ENCODE results near the gene SLC39A9. TPM values are rescaled to one million over a fixed set of nuclear protein-coding genes. Genes with fewer than 3 reads are reported as not detected.

SLC39A9 gene
- total and polyA plus RNA-seq, 2 donors (not counting 1 experiment from before 2014, with no cell fraction given): 18.4 to 59.1 TPM

DNA sequence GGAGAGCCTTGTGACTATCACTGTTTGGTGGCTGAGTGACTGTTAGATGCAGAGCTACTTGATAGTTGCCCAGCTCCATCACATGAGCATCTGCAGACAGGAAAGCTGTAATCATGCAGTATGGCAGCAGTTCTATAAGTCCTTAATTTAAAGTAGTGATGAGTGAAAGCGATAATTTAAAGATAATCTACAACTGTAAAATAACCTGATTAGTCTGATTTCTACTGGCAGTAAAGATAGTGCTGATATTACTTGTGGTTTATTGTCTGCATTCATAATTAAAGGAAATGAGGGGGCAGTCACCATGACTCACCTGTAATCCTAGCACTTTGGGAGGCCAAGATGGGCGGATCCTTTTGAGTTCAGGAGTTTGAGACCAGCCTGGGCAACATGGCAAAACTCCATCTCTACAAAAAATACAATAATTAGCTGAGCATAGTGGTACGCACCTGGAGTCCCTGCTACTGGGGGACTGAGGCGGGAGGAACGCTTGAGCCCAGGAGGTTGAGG is 44.9 kb downstream of the SLC39A9 start:
- intact Hi-C loops (cut with micrococcal nuclease): no loop called here
- CTCF ChIA-PET: no interaction called here

DNA sequence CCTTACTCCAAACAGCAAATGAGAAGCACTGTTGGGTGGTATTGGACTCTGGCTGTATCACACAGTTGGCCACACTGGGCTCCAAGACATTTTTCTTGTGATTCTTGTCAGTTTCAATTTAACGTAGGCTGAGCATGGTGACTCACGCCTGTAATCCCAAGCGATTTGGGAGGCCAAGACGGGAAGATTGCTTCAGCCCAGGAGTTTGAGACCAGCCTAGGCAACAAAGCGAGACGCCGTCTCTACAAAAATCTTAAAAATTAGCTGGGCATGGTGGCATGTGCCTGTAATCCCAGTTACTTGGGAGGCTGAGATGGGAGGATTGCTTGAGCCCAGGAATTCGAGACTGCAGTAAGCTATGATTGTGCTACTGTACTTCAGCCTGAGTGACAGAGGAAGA is 50.7 kb downstream of the SLC39A9 start:
- Histone ChIP-seq H3K27ac (ENCODE audit: low read length in 2 of 2) (no peak overlapping the region), H2AFZ (ENCODE audit: insufficient read depth, low read depth, low read length, poor library complexity, severe bottlenecking) (no peak overlapping the region), H3K9me3 (ENCODE audit: control extremely low read depth in 1 of 3, control insufficient read depth in 2 of 3, insufficient read depth in 1 of 3, low read length in 2 of 3) (no peaks in the 10 kb centered on the region), H3K79me2 (ENCODE audit: control insufficient read depth, insufficient read depth, low read length) (no peaks in the 10 kb centered on the region), H3K27me3 (replicated peaks in 1 of 4; ENCODE audit: control extremely low read depth in 1 of 4, control insufficient read depth in 3 of 4, insufficient read depth in 4 of 4, low read length in 3 of 4) (no peaks in the 10 kb centered on the region), H3K4me2 (replicated peaks; ENCODE audit: low read depth, low read length, poor library complexity, severe bottlenecking) (no peak overlapping the region), H3K4me3 (ENCODE audit: control extremely low read depth in 1 of 5, extremely low read depth in 1 of 5, insufficient read depth in 1 of 5, low read depth in 2 of 5, low read length in 4 of 5) (no peak overlapping the region), H3K4me1 (ENCODE audit: control insufficient read depth in 2 of 2, insufficient read depth in 2 of 2, low read length in 2 of 2) (no peaks in the 10 kb centered on the region), H4K20me1 (ENCODE audit: control insufficient read depth, insufficient read depth, low read length, poor library complexity, severe bottlenecking) (peaks cover under 1% of the 10 kb centered on the region), H3K36me3 (replicated peaks in 1 of 2; ENCODE audit: control extremely low read depth in 1 of 2, control insufficient read depth in 1 of 2, extremely low read depth in 1 of 2, insufficient read depth in 2 of 2, low read length in 1 of 2) (peaks cover 0 to 8% of the 10 kb centered on the region in 2 experiments), H3K9ac (ENCODE audit: low read length) (no peak overlapping the region)
- ChIA-PET CTCF (interaction anchor here (2.3 kb wide), 1 partner anchor 10 kb away, joined by 8 read pairs; no protein-coding TSS in a partner anchor), POLR2A (no interaction called here)
- TF ChIP-seq EZH2 (IDR thresholded peaks at IDR 0.05; ENCODE audit: borderline replicate concordance, insufficient read depth, low read depth, low read length, poor library complexity, severe bottlenecking): no peak
- TF ChIP-seq, protein P1, sequence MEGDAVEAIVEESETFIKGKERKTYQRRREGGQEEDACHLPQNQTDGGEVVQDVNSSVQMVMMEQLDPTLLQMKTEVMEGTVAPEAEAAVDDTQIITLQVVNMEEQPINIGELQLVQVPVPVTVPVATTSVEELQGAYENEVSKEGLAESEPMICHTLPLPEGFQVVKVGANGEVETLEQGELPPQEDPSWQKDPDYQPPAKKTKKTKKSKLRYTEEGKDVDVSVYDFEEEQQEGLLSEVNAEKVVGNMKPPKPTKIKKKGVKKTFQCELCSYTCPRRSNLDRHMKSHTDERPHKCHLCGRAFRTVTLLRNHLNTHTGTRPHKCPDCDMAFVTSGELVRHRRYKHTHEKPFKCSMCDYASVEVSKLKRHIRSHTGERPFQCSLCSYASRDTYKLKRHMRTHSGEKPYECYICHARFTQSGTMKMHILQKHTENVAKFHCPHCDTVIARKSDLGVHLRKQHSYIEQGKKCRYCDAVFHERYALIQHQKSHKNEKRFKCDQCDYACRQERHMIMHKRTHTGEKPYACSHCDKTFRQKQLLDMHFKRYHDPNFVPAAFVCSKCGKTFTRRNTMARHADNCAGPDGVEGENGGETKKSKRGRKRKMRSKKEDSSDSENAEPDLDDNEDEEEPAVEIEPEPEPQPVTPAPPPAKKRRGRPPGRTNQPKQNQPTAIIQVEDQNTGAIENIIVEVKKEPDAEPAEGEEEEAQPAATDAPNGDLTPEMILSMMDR (IDR thresholded peaks at IDR 0.05): no peak
- Mint-ChIP-seq H3K4me3 (no peak overlapping the region), H3K4me1 (no peaks in the 10 kb centered on the region), H3K27me3 (no peaks in the 10 kb centered on the region), H3K27ac (no peak overlapping the region), H3K9me3 (ENCODE audit: insufficient read depth) (no peaks in the 10 kb centered on the region)
- no peak for DNase-seq
- over 99% methylated on average over 8 of the region's 8 CpGs for WGBS (ENCODE audit: insufficient coverage)
- no peak for ATAC-seq (ENCODE audit: low read depth)
- intact Hi-C loops (cut with micrococcal nuclease): no loop called here

More for the DNA sequence above, 44.9 kb downstream of the SLC39A9 start:
- Histone ChIP-seq H3K27me3 (replicated peaks in 1 of 4; ENCODE audit: control extremely low read depth in 1 of 4, control insufficient read depth in 3 of 4, insufficient read depth in 4 of 4, low read length in 3 of 4) (no peaks in the 10 kb centered on the region), H3K9me3 (ENCODE audit: control extremely low read depth in 1 of 3, control insufficient read depth in 2 of 3, insufficient read depth in 1 of 3, low read length in 2 of 3) (no peaks in the 10 kb centered on the region), H3K9ac (ENCODE audit: low read length) (no peak overlapping the region), H3K79me2 (ENCODE audit: control insufficient read depth, insufficient read depth, low read length) (no peaks in the 10 kb centered on the region), H3K4me1 (ENCODE audit: control insufficient read depth in 2 of 2, insufficient read depth in 2 of 2, low read length in 2 of 2) (no peaks in the 10 kb centered on the region), H3K27ac (ENCODE audit: low read length in 2 of 2) (no peak overlapping the region), H3K4me3 (ENCODE audit: control extremely low read depth in 1 of 5, extremely low read depth in 1 of 5, insufficient read depth in 1 of 5, low read depth in 2 of 5, low read length in 4 of 5) (no peak overlapping the region), H3K4me2 (replicated peaks; ENCODE audit: low read depth, low read length, poor library complexity, severe bottlenecking) (no peak overlapping the region), H3K36me3 (replicated peaks in 1 of 2; ENCODE audit: control extremely low read depth in 1 of 2, control insufficient read depth in 1 of 2, extremely low read depth in 1 of 2, insufficient read depth in 2 of 2, low read length in 1 of 2) (peaks cover 5 to 28% of the 10 kb centered on the region in 2 experiments), H4K20me1 (ENCODE audit: control insufficient read depth, insufficient read depth, low read length, poor library complexity, severe bottlenecking) (peaks cover 5% of the 10 kb centered on the region), H2AFZ (ENCODE audit: insufficient read depth, low read depth, low read length, poor library complexity, severe bottlenecking) (no peak overlapping the region)
- DNase-seq (no peak), ATAC-seq (ENCODE audit: low read depth) (no peak)
- H3K4me1 Mint-ChIP-seq: peaks cover 10% of the 10 kb centered on the region
- no CpG with 5 or more reads among the region's 5 CpGs for WGBS (ENCODE audit: insufficient coverage)
- H3K27me3 Mint-ChIP-seq: no peaks in the 10 kb centered on the region
- H3K27ac Mint-ChIP-seq: no peak overlapping the region
- H3K4me3 Mint-ChIP-seq: no peak overlapping the region
- POLR2A ChIA-PET: no interaction called here
- H3K9me3 Mint-ChIP-seq (ENCODE audit: insufficient read depth): no peaks in the 10 kb centered on the region
- no peak for TF ChIP-seq EZH2 (IDR thresholded peaks at IDR 0.05; ENCODE audit: borderline replicate concordance, insufficient read depth, low read depth, low read length, poor library complexity, severe bottlenecking)
- TF ChIP-seq, protein P1 (IDR thresholded peaks at IDR 0.05): no peak

Data from B cell (primary cell).